HG03565 (cell line): ENCODE data around the gene HACE1.
A peak's percentile ranks its signal among the peaks of the same experiment; 100 is the strongest.
"Not testable (repeated sequence)": the region's sequence is repeated elsewhere in the genome, so short reads cannot be mapped to it uniquely, and the experiment has no call there.

Experiments
- ATAC-seq: cut with Tn5 transposase; IDR thresholded peaks from one replicate; pipeline ENCODE4 v1.9.1; 2021; ENCODE audit warnings: mild to moderate bottlenecking, moderate library complexity; ENCODE audit not compliant: unreplicated experiment

The HACE1 gene

DNA sequence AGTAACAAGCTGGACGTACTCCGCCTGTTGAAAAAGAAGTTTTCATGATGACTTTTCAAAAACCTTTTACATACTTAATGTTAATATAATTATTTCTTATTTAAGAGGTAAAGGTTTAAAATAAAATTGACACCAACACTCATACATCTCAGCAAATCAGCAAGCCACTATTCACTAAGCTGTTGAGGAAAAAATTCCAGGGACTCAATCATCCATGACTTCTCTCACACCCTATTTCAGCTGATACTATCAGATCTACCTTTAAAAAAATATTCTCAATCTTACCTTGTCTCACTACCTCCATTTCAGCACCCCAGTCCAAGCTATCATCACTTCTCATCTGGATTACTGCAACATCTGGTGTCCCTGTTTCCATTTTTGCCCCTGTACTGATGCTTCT, 109.3 kb downstream of the HACE1 start:
- no peak for ATAC-seq

DNA sequence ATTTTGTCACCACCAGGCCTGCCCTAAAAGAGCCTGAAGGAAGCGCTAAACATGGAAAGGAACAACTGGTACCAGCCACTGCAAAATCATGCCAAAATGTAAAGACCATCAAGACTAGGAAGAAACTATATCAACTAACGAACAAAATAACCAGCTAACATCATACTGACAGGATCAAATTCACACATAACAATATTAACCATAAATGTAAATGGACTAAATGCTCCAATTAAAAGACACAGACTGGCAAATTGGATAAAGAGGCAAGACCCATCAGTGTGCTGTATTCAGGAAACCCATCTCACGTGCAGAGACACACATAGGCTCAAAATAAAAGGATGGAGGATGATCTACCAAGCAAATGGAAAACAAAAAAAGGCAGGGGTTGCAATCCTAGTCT, 120.6 kb downstream of the HACE1 start:
- not testable (repeated sequence) for ATAC-seq

DNA sequence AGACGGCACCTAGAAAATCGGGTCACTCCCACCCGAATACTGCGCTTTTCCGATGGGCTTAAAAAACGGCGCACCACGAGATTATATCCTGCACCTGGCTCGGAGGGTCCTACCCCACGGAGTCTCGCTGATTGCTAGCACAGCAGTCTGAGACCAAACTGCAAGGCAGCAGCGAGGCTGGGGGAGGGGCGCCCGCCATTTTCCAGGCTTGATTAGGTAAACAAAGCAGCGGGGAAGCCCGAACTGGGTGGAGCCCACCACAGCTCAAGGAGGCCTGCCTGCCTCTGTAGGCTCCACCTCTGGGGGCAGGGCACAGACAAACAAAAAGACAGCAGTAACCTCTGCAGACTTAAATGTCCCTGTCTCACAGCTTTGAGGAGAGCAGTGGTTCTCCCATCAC, 122.2 kb downstream of the HACE1 start:
- not testable (repeated sequence) for ATAC-seq

DNA sequence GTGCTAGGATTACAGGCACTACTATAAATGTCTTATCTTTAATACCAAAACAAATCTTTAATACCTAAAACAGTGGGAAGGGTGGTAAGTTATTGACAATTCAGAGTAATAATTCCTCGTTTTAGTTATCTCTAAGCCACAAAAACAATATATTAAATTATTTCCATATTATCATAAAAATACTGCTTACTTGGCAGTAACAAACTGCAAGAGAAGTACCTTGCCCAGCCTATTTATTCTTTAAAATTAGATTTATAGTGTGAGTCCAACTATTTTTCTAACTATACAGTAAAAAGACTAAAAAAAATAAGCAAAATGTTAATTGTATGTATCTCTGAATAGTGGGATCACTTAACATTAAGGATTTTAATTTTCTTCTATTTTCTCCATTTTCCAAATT, 123.2 kb downstream of the HACE1 start:
- ATAC-seq = no peak

DNA sequence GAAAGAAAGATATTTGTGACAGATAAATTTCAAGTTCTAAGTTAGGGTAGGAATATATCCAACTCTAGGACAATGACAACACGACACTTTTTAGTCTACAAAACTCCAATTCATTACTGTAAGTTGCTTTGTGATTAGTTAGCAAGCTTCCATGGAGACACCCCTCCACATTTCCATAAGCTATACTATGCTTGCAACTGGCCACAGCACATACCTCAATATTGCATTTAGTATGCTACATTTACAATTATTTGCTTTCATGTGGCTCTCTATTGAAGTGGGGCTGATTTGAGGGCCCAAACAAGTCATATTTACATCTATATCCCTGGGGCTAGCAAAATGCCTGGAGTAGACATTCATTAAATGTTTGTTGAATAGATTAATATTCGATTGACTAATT, 129.3 kb downstream of the HACE1 start:
- no peak for ATAC-seq

DNA sequence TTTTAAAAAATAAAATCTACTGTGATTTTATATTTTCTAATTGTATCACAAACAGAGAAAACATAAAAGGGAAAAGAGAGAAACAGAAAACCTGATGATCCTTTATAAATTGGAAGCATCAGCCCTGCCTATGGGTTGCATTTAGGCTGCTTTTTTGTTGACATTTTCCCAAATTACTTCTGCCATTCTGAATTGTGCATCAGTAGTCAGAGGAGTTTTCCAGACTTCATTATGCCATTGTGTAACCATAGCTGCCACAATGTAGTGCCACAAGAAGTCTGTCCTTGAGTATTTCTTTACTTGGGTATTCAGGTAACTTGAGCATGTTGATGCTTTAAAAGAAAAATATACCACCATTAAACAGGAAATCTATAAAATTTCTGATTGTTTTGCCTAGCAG, 130.3 kb downstream of the HACE1 start:
- no peak for ATAC-seq

DNA sequence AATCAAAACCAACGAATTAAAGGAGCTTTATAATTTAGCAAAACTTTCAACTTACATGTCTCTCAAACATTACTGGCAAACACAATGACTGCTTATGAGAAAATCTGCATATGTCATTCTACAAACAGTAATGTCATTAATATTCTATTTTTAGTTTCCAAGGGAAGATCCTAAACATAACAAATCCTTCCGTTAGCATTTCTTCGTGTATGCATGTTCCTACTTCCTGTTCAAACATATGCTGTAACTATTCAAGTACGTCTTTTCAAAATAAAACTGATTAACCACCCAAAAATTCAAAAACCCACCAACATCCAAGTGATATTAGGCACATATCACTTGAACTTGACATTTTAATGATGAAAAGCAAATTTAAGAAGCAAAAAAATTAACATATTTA, 131.3 kb downstream of the HACE1 start:
- ATAC-seq = no peak

DNA sequence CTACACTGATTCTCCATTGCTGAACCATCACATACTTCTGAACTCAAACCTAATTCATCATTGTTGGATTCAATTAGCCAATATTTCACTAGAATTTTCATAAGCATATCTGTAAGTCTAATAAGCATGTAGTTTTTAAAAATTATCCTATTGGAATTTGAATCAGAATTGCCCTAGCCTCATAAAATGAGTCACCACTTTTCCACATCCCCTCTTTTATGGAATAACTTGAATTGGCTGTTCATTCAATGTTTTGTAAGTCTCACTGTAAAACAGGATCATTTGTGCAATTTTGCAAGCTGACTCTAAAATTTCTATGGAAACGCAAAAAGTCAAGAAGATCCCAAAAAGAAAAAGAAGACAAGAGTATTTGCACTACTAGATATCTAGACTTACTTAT, 141.0 kb downstream of the HACE1 start:
- no peak for ATAC-seq

DNA sequence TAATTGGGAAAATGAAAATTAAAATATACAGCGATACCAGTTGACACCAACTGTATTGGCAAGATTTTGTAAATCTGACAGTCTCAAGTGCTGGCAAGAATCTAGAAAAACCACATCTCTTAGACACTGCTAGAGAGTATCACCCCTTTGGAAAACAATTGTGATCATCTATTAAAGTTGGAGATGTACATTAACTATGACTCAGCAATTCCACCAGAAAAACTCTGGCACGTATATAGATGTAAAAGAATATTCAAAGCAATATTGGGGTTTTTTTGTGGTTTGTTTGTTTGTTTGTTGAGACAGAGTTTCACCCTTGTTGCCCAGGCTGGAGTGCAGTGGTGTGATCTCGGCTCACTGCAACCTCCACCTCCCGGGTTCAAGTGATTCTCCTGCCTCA, 142.9 kb downstream of the HACE1 start:
- ATAC-seq = no peak

DNA sequence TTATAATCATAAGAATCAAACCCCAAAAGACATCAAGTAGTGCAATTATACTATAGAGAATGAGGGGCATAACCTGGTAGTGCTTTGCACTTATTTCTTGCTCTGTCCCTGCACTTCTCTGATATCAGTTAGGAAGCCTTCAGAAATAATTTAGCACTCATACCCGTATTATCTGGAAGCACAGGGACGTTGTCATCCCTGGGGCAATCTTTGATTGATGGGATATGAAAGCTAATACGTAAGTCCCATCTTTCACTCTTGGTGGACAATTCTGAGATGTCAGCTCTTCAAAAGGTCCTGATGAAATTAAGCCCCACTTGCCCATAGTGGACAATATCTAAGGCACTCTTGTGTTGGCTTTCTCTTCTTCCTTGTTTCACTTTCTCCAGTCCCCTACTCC, 144.9 kb downstream of the HACE1 start:
- no peak for ATAC-seq

DNA sequence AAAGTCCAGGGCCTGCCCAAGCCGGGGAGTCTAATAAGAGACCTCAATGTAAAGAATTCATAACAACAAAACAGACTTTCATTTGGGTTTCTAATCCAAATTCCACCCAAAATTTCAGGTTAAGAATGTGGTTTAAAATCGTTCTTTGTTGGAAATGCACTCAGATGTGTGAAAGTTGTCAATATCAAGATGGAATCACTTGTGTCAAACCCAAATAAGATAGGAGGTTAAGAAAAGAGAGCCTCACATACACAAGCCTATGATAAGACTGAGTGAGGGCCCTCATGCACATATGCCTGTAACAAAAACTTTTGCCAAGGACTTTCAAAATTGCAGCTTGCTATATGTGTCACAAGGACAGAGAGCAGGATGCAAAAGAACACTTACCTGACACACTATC, 145.7 kb downstream of the HACE1 start:
- ATAC-seq = no peak

DNA sequence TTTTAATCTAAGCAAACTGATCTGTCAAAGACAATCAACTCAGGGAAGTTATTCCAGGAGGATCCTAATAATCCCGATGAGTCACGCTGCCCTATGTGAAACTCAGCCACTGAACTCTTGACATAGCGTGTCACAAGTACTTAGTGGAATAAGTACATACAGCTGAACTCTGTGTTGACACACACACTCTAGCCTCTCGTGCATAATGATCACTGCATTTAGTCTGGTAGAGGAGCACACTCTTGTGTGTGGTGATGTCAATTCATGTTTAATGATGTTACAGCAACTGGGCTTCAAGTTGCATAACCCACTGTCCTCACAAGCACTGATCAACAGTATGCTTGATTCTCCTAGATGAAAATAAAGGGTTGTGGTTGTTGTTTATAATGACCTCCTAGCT, 148.3 kb downstream of the HACE1 start:
- no peak for ATAC-seq

DNA sequence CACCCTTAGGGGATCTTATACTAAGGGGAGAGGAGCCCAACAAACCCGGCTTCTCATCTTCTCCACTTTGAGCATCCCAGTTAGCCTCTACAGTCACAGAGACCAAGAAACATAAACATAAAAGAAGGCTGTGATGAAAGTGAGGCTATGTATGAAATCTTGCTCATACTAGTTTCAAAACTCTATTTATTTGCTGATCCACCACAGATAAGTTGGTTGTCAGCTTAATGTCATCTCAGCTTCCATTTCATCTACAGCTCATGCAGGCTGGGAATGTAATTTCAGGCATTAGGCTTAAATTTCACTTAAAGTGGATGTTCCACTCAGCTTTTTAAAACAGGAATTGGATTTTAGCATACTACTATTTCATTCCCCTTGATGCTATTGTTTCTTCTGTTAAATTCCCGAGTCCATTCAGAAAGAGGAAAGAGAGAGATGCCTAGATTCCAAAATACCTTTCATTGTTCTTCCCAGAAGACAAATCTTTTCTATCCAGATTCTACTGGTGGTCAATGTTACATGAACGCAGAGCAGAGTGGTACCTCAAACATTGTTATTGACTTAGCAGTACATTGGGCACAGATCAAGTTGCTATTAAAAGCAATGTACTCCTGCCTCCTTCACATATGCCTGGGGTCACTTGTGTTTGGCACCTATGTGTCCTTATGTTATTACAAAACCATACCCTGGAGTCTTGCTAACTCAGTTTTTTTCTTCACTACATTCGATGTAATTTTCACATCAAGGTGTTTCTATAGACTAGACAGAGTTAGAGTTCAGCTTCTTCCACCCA, 149.0 kb downstream of the HACE1 start:
- no peak for ATAC-seq

DNA sequence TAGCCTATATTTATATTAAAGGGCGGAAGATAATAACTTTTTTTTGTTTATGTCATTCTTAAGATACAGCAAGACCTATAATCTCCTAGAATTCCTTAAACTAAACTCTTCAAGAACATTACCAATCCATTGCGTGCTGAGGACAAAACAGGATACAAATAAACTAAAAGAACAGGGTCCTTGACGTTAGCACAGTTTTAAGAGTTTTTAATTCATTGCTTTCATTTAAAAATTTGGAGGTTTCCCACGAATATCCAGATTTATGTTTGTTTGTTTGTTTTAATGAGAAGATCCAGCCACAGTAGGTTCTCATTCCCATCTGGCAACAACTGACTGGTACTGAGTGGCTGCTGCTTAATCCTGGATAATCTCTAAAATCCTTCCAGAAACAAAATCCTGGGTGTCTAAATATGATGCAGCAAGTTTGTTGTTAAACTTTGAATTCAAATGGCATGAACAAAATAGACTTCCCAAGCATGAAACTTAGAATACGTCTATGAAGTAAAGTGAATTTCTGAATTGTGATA, 153.7 kb downstream of the HACE1 start:
- no peak for ATAC-seq

DNA sequence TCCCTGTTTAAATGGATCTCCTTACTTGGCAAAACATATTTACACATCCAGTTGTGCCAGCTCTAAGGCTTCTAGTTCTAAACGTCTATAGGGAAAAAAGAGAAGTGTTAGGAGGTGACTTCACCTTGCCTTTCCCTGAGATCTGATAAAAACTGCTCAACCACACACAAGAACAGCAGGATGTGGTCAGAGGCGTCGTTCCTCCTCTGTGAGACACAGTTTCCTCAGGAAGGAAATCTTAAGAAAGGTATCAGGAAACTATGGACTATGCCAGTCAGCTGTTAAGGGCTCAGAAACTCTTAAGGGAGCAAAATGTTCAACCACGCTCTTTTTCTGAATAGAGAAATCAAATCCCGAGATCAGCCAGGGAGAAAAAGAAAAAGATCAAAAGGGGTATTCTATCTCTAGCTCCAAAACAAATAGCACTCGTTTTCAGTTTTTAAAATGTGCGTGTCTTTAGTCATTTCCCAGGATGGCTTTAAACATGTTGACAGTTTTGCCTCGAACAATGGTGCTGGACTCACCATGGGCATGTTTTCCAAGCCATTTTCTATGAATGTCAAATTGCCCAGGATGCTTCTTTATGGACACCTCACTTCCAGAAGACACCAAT, 154.5 kb downstream of the HACE1 start:
- peak; percentile 41 for ATAC-seq

DNA sequence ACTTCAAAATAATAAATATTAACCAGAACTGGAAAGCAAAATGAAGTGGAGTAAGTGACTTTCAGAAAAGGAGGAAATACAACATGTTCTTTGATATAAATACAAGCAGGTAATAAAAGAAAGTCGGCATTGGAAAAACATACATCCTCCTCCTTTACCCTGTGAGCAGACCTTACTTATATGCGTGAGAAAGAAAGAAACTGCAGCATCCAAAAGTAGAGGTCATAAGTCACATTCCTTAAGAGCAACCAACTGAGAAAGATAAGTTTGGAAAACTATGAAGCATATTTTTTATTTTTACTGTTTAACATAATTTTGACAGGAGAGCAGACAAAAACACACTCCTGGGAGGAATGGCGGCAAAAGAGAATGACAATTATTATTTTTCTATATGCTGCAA, 155.5 kb downstream of the HACE1 start:
- no peak for ATAC-seq

DNA sequence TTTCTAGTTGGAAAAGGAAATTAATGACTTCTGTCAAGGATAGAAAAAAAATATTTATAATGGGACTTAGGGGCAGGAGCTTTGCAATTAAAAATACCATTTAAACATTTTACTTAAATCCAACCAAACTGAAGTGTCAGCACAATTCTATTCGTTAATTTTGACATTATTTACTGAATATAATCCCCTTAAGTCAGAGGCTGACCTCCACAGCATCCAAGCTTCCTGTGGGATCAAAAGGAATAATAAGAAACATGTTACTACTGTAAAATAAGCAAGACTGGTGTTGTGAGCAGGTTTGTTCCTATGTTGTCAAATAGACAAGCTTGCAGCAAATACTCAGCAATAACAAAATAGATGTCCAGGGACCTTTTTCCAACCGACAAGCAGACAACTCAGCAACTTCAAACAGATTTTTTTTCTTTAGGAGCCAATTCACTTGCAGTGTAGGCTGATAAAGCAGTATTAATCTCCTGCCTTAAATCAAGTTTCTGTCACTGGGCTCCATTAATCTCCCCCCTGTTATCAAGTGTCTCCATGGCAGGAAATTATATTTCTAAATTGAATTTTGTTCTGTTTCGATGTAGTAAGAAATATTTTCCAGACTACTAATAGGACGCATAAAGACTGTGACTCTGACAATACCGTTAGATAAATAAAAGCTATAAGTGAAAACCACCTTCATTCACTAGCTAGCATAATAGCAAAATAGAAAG, 157.4 kb downstream of the HACE1 start:
- no peak for ATAC-seq

DNA sequence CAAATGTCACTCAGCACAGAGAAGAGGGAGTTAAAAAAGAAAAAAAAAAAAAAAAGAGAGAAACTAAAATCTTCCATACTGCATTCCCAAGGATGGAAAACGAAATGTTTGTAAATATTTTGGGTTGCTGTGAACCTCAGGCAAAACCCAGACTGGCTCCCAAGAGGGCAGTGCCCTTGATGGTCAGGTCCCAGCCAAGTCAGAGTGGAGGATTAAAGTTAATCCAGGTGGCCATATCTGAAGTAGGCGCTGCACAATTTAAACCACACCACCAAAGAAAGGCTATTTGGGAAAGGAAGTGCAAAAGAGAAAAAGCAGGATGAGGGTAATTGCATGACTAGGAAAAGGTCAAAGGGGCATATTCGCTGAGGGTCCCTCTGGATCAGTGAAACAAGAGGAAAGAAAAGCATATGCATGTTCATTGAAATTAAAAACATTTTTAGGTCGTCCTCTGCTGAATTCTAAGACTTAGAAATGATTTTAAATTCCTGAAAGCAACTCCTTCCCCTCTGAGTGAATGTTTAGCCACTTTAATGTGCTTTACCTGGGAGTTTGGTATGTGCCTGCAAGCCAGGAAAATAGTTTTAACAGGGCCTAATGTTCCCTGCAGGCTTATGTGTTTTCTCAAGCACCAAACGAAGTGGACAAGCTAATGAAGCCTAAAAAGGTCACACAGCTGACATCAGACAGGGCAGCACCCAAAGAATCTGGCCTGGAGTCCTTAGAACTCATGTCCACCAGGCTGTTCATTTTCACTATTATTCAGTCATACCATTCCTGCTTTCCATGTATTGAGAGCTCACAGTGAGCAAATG, 159.1 kb downstream of the HACE1 start:
- ATAC-seq = no peak

DNA sequence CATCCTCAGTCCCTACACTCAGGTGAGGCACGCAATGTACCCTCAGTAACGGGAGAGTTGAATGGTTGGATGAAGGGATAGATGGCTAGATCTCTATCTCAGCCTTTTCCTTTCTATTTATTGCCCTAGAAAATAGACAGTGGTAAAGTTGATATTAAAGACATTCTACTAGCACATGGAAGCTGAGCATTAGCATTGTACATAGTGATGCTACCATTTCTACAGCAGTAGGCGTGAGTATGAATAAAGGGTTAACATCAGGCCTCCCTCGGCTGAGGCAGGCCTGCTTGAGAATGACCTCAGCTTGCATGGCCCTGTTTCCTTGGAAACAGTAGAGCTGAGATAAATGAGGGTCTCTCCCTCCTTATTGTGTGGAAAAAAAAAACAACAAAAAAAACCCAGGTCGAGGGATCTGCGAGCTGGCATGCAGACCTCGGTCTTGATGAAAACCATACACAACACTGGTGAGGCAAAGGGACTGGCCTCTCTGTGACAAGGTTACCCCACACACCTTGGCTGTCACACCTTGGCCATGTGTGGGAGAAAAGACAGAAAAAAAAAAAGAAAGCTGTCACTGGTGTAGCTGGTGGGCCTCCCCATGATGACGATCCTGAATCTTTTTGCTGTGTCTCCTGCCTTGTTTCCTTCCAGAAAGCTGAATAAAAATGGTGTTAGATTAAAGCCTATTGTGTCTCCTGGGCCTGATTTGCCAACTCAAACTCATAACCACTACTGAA, 160.0 kb downstream of the HACE1 start:
- no peak for ATAC-seq

DNA sequence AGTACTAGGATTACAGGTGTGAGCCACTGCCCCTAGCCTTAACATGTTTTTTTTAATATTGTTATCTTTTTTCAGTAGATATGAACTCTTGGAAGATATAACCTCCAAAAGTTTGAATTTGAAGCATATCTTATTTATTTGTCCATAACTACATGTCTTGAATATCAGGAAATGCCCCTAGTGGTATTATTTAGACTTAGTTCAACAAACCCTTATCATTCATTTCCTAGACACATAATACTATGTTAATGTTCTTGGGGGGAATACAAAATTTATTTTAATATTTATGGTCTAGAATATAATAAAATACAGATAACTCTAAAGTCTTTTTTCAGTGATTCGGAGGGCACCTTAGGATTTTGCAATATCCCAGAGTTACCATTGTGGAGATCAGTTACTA, 160.7 kb downstream of the HACE1 start:
- ATAC-seq = no peak
